Activated CD8-positive, alpha-beta memory T cell treated with anti-CD3 and anti-CD28 coated beads for 48 hours (primary cell): ENCODE results near the gene SH2D1B.

Experiments
- DNase-seq, 3 experiments: peaks; one replicate each; pipeline ENCODE4 v3.0.0-alpha.2; 2020; ENCODE audit warnings: low read depth in 2 of 3, low spot score in 2 of 3

Gene SH2D1B

GRCh38 chr1:162398999-162399580, 12.8 kb downstream of the SH2D1B start:
- DNase-seq: no peak

GRCh38 chr1:162397943-162398560, 13.9 kb downstream of the SH2D1B start:
- DNase-seq: no peak

DNA sequence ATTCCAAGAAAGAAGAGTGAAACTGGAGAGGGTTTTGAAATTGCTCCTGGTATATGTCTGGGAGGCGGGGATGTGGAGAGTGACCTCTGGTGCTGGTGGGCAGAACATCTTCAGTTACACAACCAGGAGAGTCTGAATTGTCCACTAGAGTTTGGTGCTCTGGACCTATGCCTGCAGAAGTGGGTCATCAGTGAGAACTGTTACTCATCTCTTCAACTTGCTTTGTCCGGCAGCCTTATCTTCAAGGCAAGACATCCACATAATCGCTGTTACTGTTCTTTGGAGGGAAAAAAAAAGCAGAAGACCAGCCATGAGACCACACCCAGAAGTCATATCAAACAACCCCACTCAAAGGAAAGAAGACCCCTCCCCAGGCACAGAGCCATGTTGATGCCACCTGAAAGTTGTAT, 14.9 kb downstream of the SH2D1B start:
- DNase-seq: no peak

DNA sequence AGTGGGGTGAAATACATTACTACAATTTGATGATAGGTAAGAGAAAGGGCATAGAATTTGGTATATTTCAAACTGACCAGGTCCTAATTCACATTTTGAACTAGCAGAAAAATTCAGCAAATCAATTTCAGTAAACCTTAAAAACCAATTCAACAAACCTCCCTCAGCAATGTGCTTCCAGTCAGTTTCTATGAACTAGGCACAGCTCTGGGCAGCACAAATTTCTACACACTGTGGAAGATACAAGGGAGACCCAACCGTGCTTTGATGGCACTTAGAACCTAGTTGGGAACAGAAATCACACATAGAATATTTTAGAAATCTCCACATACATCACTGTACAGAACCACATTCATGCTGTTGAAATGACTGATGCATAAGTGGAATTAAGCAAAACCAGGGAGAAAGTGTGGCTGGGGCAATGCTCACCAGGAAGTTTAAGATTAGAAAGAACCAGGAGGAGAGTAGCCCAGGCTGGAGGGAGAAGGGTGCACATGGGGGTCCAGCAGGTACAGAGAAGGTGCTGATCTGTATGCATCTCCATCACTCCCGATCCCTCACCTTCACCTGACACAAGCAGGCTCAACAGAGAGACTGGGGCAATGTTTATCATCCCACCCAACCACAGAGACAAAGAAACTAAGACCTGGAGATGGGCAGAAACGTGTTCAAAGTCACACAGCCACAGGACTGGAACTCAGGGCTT, 15.6 kb downstream of the SH2D1B start:
- DNase-seq: no peak

- no peak for DNase-seq
These were observed 20.0 kb downstream of the SH2D1B start for GRCh38 chr1:162391790-162392563.

- no peak for DNase-seq
These were observed 21.3 kb downstream of the SH2D1B start for GRCh38 chr1:162390396-162391185.

- DNase-seq: no peak
These were observed 22.0 kb downstream of the SH2D1B start for GRCh38 chr1:162389971-162390370.

- DNase-seq: no peak
These were observed 22.7 kb downstream of the SH2D1B start for GRCh38 chr1:162389021-162389818.

GRCh38 chr1:162388615-162389014, 23.3 kb downstream of the SH2D1B start:
- no peak for DNase-seq

DNA sequence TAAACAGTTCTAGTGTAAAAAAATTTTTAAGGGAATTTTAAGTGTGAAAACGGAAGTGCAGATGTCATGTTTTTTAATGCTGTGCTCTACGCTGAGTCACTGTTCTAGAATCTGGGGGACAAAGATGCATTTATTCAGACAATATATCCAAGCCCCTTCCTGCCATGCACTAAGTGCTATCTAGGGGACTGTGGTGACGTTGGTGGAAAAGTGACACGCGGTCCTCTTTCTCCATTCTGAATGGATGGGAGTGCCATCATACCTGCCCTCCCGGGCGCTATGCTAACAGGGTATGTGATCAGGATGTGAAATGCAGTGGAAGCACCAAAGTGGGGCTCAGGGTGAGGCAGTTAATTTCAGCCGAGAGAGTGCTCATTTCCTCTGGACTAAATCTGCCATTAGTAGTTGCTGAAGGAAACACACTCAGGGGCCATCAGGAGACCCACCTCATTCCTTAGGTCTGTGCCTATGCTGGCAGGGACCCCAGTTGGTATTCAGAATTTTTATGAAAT, 23.8 kb downstream of the SH2D1B start:
- DNase-seq: no peak

DNA sequence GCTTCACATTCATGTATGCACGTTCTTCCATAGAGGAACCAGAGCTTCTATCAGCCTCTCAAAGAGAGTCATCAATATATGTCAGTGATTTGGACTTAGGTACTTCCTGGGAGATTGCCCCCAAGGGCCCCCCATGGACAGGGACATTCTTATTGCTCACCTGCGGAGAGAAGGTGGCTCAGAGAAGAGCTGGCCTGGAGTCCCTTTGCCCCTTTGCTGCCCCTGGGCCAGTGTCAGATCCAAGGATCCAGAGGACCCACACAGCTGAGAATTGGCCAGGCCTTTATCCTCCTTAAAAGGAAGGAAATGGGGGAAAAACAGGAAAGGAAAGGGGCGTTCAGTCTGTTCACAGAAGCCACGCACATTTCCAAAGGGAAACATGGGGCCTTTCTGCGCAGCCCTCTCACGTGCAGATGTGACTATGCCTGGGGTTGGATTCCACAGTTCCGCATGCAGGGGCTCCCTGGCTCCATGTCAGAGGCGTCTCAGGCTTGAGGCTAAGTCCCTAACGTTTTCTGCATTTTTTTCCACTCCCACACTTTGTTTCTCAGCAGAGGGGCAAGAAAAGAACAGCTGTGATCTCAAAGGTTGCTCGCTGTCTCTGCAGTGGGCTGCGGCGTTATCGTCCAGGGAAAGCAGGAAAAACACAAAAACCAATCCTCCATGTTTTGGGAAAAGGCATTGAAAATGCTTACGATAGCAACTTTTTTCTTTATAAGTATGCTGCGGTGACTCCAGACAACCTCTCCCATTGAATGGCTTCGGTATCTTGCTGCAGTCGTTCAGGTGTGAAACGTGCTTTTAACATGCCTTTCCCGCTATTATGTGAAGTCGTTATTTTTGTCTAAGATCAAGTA, 24.5 kb downstream of the SH2D1B start:
- DNase-seq: no peak

DNA sequence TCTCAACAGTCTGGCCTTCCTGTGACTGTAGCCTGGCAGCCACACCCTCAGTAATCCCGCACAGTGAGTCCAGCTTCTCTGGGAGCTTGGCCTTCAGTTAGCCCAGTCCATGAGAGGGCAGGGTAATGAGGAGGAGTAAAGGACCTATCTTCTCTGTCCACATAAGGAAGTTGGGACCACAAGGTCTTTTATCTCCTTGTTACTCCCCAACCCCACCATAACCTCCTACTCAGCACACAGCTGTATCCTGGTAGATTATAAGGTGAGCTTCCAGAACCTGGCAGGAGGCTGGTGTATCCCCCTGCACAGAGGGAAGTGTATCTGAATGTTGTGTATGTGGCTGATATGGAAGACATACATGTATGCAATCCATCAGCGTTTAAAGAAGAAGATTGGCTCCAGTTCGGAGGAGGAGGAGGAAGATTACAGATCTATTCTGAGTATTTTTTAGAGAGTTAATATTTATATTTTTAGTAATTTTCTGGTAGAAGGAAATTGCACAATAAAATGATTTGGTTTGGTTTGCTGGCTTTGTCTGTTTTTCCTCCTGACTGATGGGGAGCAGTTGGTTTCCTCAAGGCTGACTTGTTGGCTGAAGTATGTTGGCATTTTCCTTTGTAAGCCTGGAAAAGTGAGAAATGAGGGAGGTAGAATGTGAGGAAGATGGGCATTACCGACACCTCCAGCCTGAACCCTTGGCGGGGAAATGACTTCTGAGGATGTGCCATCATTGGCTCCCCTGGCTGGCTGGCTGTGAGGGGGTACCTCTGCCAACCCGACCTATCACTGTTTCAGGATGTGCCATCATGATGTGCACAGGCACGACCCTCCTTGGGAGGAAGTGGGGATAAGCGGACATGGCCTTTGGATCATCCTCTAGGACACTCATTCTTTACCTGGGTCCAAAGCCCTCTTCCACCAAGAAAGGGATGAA, 25.4 kb downstream of the SH2D1B start:
- DNase-seq: no peak

DNA sequence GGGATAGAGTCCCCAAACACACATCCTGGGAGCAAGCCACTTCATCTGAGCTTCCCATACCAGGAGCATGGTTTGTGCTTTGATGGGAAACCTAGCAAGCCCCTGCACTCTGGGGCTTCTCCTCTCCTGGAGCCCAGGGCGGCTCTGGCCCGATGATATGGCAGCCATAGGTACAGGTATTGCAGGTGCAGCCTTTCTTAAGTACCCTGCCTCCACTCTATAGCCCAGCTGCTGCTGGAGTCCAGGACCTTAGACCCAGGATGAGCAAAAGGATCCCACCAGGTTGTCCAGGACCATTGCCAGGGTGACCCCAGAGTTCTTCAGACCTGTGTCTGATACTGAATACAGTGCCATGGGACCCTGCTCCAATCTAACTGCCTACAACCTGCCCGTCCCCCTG, 26.2 kb downstream of the SH2D1B start:
- DNase-seq: no peak

GRCh38 chr1:162385280-162385623, 26.7 kb downstream of the SH2D1B start:
- DNase-seq: no peak

DNA sequence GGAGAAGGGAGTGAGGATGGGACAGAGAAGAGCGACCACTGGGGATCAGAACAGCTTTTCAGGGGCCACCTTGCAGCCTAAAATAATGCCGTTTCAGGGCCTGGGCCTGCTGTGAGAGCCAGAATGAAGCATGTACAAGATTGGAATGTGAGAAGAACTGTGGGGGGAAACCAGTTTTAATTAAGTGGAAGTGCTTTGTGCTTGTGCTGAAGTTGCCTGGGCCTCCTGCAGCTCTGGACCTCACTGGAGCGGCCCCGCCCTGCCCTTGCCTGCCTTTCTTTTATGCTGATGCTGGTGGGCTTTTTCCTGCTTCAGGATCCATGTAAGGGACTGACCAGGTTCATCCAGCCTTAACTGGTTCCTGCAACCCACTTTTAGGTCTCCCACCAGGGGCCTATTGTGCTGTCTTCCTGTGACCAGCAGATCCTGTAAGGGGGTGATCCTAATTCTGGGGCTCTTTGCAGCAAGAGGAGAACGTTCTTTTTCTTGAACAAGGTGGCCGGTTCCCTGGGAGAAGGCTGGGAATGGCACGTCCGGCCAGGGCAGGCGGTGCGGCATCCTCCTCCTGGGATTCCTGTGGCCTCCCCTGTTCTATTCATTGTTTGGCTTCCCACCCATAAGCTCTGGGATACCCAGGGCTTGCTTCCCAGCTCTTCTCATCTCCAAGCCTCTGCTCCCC, 27.2 kb downstream of the SH2D1B start:
- no peak for DNase-seq

DNA sequence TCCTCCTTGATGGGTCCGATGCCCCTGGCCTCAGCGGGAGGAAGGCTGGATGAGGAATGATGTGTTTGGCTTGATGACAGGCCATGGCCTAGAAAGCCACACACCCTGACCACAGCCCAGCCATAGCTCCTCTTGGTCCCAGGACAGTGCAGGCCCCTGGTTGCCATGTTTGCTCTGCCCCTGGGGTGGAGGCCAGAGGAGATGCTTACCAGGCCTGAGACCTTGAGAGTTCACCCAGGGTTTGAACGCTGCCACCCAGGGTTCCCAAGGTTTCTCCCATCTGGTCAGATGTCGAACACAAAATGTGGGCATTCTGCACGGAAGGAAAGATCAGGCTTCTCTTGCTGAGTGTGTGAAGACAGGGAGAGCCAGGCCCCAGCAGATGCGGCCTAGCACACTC, 27.8 kb downstream of the SH2D1B start:
- DNase-seq: no peak

GRCh38 chr1:162383516-162383915, 28.4 kb downstream of the SH2D1B start:
- no peak for DNase-seq

DNA sequence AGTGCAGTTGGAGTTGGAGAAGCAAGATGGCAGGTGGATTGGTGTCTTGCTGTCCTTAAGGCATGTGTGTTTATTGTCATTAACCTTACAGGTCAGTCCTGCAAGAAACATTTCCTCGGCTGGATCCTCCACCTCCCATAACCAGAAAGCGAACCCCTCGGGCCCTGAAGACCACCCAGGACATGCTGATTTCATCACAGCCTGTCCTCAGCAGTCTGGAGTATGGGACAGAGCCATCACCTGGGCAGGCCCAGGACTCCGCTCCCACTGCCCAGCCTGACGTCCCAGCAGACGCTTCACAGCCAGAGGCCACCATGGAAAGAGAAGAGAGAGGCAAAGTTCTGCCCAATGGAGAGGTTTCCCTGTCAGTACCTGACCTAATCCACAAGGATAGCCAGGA, 28.8 kb downstream of the SH2D1B start:
- no peak for DNase-seq
